GM19099 (cell line): ENCODE data around the gene BTRC.

Experiments used
- POLR2A ChIP-seq: IDR thresholded peaks from 3 replicates; pipeline ENCODE4 v1.6.1; 2011; ENCODE audit warnings: low read depth; ENCODE audit not compliant: insufficient read length; ENCODE audit errors: extremely low read depth

BTRC gene

GRCh38 chr10:101451667-101452069, 97.7 kb downstream of the BTRC start:
- no peak for TF ChIP-seq POLR2A

GRCh38 chr10:101452176-101452575, 98.2 kb downstream of the BTRC start:
- TF ChIP-seq POLR2A, result no peak

DNA sequence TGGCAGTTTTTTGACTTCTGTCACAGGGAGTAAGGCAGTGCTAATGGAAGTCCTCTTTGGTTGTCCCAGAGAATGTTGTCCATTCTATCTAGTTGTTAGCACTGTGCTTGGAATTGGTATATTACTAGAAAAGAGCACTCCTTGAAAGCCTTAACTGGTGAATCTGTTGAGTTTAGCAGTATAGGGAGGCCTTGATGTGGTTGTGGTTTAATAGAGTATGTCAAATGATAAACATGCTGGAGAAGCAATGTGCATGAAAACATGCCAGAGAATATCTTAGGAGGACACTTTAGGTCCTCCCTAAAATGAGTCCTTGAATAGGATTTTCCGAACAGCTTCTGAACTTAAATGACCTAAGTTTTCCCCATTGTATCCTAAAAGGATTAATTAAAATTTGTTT, 98.6 kb downstream of the BTRC start:
- no peak for TF ChIP-seq POLR2A

DNA sequence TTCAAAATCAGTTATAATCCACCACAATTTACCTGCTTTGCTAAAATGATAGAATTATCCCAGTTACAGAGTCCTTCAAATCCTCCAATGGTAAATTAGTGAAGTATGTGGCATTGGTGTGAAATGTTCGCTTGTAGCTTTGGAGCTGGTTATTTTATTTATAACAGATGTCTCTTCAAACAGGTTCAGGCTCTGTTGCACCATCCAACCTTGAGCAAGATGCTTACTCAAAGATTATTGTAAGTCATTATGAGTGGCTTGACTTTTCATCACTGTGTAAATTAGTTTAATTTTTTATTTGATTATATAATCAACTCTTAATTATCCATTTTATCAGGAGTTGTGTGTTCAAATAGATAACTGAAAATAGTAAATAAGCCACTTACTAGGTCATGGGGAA, 99.4 kb downstream of the BTRC start:
- no peak for TF ChIP-seq POLR2A

DNA sequence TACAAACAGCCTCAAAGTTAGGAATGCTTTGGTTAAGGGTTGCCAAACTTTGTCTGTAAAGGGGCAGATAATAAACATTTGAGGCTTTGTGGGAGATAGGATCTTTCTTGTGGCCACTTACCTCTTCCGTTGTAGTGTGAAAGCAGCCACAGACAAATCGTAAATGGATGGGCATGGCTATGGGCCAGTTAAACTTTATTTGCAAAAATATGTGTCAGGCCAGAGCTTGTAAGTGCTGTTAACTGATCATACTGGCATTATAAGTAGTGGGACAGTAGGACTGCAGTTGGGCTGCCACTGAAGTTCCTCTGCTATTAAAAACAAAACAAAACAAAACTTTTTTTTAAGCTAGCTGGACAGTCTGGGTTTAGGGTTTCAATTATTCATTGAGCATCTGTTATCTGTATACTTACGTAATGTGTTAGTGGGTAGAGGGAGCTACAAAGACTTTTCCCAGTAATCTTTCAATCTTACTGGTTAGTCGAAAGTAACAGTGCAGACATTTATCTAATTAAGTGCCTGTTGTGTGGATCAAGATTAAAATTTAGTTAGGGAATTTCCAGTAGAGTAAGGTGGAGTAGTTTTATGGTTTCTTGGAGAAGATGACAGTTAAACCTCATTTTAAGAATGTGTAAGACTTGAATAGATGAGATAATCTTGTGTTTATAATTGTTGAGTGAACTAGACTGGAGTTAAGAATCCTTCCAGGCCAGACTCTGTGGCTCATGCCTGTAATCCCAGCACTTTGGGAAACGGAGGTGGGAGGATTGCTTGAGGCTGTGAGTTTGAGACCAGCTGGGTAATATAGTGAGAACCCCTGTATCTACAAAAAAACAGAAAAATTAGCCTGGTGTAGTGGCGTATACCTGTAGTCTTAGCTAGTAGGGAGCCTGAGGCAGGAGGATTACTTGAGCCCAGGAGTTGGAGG, 100.1 kb downstream of the BTRC start:
- TF ChIP-seq POLR2A, result no peak

DNA sequence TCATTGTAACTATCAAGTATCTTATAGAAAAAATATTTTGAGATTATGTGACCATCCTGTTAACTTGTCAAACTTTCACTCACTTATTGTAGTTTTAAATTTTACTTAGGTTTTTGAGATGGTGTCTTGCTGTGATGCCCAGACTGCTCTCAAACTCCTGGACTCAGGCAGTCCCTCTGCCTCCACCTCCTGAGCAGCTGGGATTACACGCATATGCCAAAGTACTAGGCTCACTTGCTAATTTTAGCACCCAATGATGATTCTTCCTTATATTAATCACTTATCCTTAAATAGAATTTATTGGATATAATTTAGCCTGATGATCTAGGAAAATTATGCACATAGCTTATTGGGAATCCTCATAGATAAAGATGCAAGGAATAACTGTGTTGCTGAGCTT, 104.9 kb downstream of the BTRC start:
- TF ChIP-seq POLR2A, result no peak

DNA sequence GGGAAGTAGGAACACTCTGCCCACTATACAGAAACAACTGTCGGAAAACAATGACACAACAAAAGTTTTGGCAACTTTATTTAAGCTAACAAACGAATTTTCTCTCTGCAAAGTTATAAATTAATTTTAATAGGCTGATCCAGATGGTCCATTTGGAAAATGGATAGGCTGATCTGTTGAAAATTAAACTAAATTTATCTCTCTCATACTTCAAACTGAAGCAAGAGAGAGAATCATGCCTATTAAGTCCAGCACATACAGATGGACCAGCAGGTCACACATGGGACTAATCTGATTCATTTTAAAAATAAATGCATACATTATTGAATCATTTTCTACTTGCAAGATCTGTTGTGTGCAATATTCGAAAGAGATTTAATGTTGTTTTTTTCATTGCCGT, 110.1 kb downstream of the BTRC start:
- no peak for TF ChIP-seq POLR2A

DNA sequence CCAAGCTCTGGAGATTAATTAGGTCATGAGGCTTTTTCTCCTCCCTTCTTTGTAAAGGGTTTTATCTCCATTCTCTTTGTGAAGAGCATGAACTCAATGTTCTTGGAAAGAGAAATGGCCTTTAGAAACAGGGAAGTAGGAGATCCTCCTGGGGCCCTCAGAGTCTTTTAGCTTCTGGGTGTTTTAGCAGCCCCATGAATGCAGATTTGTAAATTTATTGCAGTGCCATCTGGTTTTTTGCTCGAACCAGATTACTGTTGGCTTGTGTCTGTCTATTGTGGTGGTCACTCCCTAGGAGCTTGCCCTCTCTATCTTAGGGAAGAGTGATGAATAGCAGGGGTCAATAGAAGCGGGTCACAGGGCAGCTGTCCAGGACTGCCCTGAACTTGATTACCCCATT, 110.6 kb downstream of the BTRC start:
- no peak for TF ChIP-seq POLR2A

DNA sequence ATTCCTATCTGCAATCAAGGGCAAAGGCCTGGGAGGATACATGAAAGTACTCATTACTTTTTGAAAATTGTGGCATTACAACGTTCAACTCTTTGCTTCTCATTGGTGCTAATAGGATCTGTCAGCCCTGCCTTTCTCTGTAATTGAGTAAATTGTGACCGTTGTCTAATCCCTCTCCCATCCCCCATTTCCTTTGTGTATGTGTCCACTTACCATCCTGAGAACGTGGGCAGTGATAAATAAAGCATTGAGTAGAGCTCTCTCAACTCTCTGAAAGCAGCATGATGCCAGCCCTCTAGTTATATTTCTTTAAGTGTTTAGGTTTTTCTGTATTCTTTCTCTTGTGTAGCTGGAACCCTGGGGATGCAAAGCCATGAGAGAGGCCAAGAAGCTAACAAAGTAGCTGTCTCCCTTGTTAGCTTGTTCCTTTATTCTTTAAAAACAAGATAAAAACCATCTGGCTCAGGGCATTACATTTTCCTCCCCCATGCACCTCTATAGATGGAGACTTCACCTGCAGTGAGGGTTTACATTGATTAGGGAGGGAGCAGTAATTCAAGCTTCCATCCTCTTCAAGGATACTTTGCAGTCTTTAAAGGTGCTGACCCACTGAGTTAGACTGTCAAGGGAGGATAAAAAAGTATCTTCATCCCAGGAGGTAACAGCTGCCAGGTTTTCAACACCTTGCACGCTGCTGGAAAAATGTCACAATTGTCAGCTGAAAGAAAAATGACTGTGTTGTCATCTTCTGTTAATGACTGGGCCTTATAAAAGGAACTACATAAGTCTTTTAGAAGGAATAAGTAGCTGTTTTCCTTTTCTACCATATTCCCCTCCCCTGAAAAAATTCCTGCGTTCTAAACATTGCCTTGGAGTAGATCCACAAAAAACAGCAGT, 112.3 kb downstream of the BTRC start:
- no peak for TF ChIP-seq POLR2A

- no peak for TF ChIP-seq POLR2A
These were observed 113.4 kb downstream of the BTRC start for GRCh38 chr10:101467286-101467770.

DNA sequence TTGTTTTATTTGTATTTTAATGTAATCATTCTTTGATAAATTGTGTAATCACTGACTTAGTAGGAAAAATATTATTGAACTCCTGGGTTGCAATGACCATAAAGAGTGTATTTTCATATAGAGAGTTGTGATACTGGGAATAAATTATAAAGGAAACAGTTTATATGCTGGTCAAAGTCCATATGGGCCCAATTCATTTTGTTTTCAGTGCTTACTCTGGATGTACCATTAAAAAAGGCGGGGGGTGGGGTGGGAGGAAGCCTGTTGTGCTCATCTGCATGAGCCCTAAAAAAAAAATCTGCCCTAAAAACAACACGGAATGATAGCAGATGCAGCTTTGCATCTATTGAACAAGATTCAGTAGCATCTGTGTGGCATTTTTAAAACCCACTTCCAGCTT, 114.2 kb downstream of the BTRC start:
- no peak for TF ChIP-seq POLR2A

DNA sequence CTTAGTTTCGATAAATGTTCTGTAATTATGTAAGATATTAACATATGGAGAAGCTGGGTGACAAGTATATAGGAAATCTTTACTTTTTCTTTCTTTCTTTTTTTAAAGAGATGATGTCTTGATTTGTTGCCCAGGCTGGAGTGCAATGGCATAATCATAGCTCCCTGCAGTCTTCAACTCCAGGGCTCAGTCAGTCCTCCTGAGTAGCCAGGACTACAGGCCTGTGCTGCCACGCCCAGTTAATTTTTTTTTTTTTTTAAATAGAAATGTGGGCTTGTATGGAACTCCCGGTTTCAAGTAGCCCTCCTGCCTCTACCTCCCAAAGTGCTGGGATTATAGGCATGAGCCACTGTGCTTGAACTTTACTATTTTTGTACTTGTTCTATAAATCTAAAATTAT, 122.4 kb downstream of the BTRC start:
- TF ChIP-seq POLR2A, result no peak

GRCh38 chr10:101478956-101479355, 125.0 kb downstream of the BTRC start:
- TF ChIP-seq POLR2A, result no peak

GRCh38 chr10:101481256-101481655, 127.3 kb downstream of the BTRC start:
- no peak for TF ChIP-seq POLR2A

DNA sequence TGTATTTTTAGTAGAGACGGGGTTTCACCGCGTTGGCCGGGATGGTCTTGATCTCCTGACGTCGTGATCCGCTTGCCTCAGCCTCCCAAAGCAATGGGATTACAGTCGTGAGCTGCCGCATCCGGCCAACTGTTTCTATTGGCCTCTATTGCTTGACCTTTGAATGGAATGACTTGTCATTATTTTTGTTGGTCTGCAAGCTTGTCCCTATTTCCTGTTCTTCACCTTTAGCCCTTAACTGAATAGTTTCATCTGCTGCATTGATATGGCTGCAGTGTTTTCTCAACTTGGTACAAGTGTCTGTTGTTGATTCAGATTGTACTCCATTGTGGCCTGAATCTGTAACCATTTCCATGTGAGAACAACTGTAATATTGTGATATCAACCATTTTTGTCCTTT, 128.6 kb downstream of the BTRC start:
- no peak for TF ChIP-seq POLR2A
